ENCODE measurements around the gene IFIT1B.

DNA sequence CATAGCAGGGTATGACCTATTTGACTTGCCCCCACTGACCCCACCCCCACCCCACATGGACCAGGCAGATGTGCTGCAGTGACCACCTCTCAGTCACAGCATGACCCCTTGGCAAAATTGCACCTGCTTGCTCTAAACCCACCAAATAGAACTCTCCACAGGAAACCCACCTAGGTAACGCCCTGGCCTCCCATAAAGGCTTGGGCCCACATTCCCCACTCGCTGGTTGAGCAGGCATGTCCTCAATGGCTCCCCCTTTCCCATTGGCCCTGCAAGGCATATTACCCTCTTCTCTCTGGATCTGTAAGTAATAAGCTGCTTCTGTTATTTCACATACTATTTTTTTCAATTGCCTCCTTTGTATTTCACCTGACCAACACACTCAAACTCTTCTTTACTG, 17.3 kb downstream of the IFIT1B start:
- TF ChIP-seq GATA2 (IDR thresholded peaks at IDR 0.05; ENCODE audit: low read depth, low read length) = no peak
- no peak for TF ChIP-seq GATA3 (IDR thresholded peaks at IDR 0.05; ENCODE audit: low read depth, low read length)

Data from SH-SY5Y (cell line).